HCT116 (cell line): ENCODE data around the gene GH2. TPM values are rescaled to one million over a fixed set of nuclear protein-coding genes. Genes with fewer than 3 reads are reported as not detected.

Experiments
- ATAC-seq: fragments of 200-7000 bp; cut with Tn5 transposase; 2 replicates; pipeline ENCODE4 v1.9.1; 2020; ENCODE audit warnings: mild to moderate bottlenecking, moderate library complexity
- BruUV-seq: library from RNA; stranded (reverse); fragments of 400-500 nt; replicated peaks from 2 replicates; lab custom pipeline; 2021; lab: Mats Ljungman, UMichigan
- CTCF ChIA-PET: fragments of 300-600 bp; sonication (Branson Sonifier 250); formaldehyde crosslinking; loops from one replicate; lab custom pipeline; 2021; ENCODE audit warnings: antibody characterized with exemption; lab: Charles Lee
- POLR2A ChIA-PET: fragments of 300-600, 350-600 bp; sonication (Branson Sonifier 250); formaldehyde crosslinking; loops from one replicate; lab custom pipeline; 2021; ENCODE audit warnings: antibody characterized with exemption; lab: Charles Lee
- RAD21 ChIA-PET, 2 experiments: fragments of 300-600 bp; sonication (Branson Sonifier 250); formaldehyde crosslinking; loops; one replicate each; lab custom pipeline; 2023; ENCODE audit warnings: low total read pairs in 2 of 2; ENCODE audit not compliant: uncharacterized antibody in 2 of 2, unreplicated experiment in 2 of 2, low non-redundant PET in 1 of 2; lab: Charles Lee
- DNase-seq: peaks from one replicate; pipeline ENCODE4 v3.0.0-alpha.2; 2010; ENCODE audit warnings: low read depth, low spot score
- H2AFZ ChIP-seq: fragments of 200-600 bp; shearing (Covaris generic), sonication (generic); 2 replicates; pipeline ENCODE4 v1.6.1; 2017; ENCODE audit warnings: low read depth, mixed run types, mixed read lengths, antibody characterized with exemption, low read length; ENCODE audit not compliant: poor library complexity, severe bottlenecking
- H3K27ac ChIP-seq: 2 replicates; pipeline ENCODE4 v1.5.1; 2012; ENCODE audit warnings: low read depth, low read length
- H3K27me3 ChIP-seq: fragments of 200-600 bp; sonication (generic); 2 replicates; pipeline ENCODE4 v1.6.1; 2016; ENCODE audit warnings: mixed run types, low read length, mixed read lengths; ENCODE audit not compliant: insufficient read depth
- H3K36me3 ChIP-seq, 2 experiments: fragments of 200-500 bp in 1 of 2; fragments of 200-600 bp in 1 of 2; sonication (Bioruptor generic) in 1 of 2; sonication (generic) in 1 of 2; 2 replicates each; pipeline versions ENCODE4 v1.5.1 to v1.6.1; 2014 to 2016; ENCODE audit warnings: low read length in 2 of 2, inconsistent platforms in 1 of 2, mixed read lengths in 1 of 2, mixed run types in 1 of 2; ENCODE audit not compliant: insufficient read depth in 2 of 2, control insufficient read depth in 1 of 2
- H3K4me1 ChIP-seq, 2 experiments: fragments of 200-600 bp in 1 of 2; sonication (generic) in 1 of 2; 2 replicates each; pipeline versions ENCODE4 v1.5.1 to v1.6.1; 2012 to 2017; ENCODE audit warnings: low read length in 2 of 2, inconsistent platforms in 1 of 2, mild to moderate bottlenecking in 1 of 2, mixed read lengths in 1 of 2, mixed run types in 1 of 2, moderate library complexity in 1 of 2; ENCODE audit not compliant: insufficient read depth in 2 of 2, control insufficient read depth in 1 of 2
- H3K4me2 ChIP-seq: fragments of 200-600 bp; sonication (generic); 2 replicates; pipeline ENCODE4 v1.6.1; 2017; ENCODE audit warnings: mixed run types, low read length, mixed read lengths
- H3K4me3 ChIP-seq, 2 experiments: fragments of 200-600 bp in 1 of 2; sonication (generic) in 1 of 2; replicated peaks in 1 of 2; 2 replicates each; pipeline ENCODE4 v1.5.1; 2011 to 2016; ENCODE audit warnings: low read length in 2 of 2, control low read depth in 1 of 2, low read depth in 1 of 2, mild to moderate bottlenecking in 1 of 2, mixed read lengths in 1 of 2, mixed run types in 1 of 2
- H3K79me2 ChIP-seq: fragments of 200-600 bp; sonication (generic); 2 replicates; pipeline ENCODE4 v1.6.1; 2017; ENCODE audit warnings: mild to moderate bottlenecking, mixed run types, low read length, moderate library complexity, mixed read lengths; ENCODE audit not compliant: insufficient read depth
- H3K9ac ChIP-seq: fragments of 200-600 bp; sonication (generic); 2 replicates; pipeline ENCODE4 v1.6.1; 2016; ENCODE audit warnings: low read length, mixed read lengths
- H3K9me2 ChIP-seq: fragments of 200-600 bp; sonication (generic), shearing (Covaris generic); 2 replicates; pipeline ENCODE4 v1.6.1; 2017; ENCODE audit warnings: mixed run types, mild to moderate bottlenecking, moderate library complexity; ENCODE audit not compliant: insufficient read depth
- H3K9me3 ChIP-seq, 2 experiments: fragments of 200-500 bp in 1 of 2; fragments of 200-600 bp in 1 of 2; sonication (Bioruptor generic) in 1 of 2; sonication (generic) in 1 of 2; 2 replicates each; pipeline ENCODE4 v1.6.1; 2014 to 2017; ENCODE audit warnings: low read length in 2 of 2, mixed read lengths in 2 of 2, inconsistent platforms in 1 of 2, low read depth in 1 of 2, mild to moderate bottlenecking in 1 of 2, mixed run types in 1 of 2, moderate library complexity in 1 of 2; ENCODE audit not compliant: control insufficient read depth in 1 of 2, insufficient read depth in 1 of 2
- H4K20me1 ChIP-seq: fragments of 200-600 bp; sonication (generic), shearing (Covaris generic); 2 replicates; pipeline ENCODE4 v1.6.1; 2017; ENCODE audit warnings: mixed run types, mild to moderate bottlenecking, moderate library complexity; ENCODE audit not compliant: insufficient read depth
- CBX3 ChIP-seq: IDR thresholded peaks from 2 replicates; pipeline ENCODE4 v1.6.1; 2012; ENCODE audit warnings: low read depth
- CEBPB ChIP-seq: IDR thresholded peaks from 2 replicates; pipeline ENCODE4 v1.6.1; 2012; ENCODE audit warnings: low read depth
- CTCF ChIP-seq, 3 experiments: fragments of 200-600 bp in 1 of 3; sonication (generic) in 1 of 3; IDR thresholded peaks in 2 of 3; conservative IDR thresholded peaks in 1 of 3; 2 replicates each; pipeline ENCODE4 v1.5.1; 2012 to 2017; ENCODE audit warnings: low read depth in 2 of 3, low read length in 2 of 3, antibody characterized with exemption in 1 of 3, borderline replicate concordance in 1 of 3, control low read depth in 1 of 3, mild to moderate bottlenecking in 1 of 3, mixed read lengths in 1 of 3, mixed run types in 1 of 3, moderate library complexity in 1 of 3; ENCODE audit not compliant: insufficient read depth in 1 of 3
- EGR1 ChIP-seq: IDR thresholded peaks from 2 replicates; pipeline ENCODE4 v1.6.1; 2012; ENCODE audit warnings: low read depth
- ELF1 ChIP-seq: IDR thresholded peaks from 2 replicates; pipeline ENCODE4 v1.6.1; 2012; ENCODE audit warnings: low read depth, borderline replicate concordance
- EZH2 ChIP-seq: fragments of 200-600 bp; sonication (generic); IDR thresholded peaks from 2 replicates; pipeline ENCODE4 v1.6.1; 2017; ENCODE audit warnings: antibody characterized with exemption, mixed run types
- FOSL1 ChIP-seq: IDR thresholded peaks from 2 replicates; pipeline ENCODE4 v1.6.1; 2012; ENCODE audit warnings: low read depth
- JUND ChIP-seq: IDR thresholded peaks from 2 replicates; pipeline ENCODE4 v1.6.1; 2012
- POLR2A ChIP-seq: IDR thresholded peaks from 2 replicates; pipeline ENCODE4 v1.7.0; 2011; ENCODE audit warnings: borderline replicate concordance; ENCODE audit not compliant: insufficient read depth, insufficient read length; ENCODE audit errors: extremely low read depth
- POLR2AphosphoS5 ChIP-seq: IDR thresholded peaks from 2 replicates; pipeline ENCODE4 v1.6.1; 2011; ENCODE audit warnings: mild to moderate bottlenecking, low read depth, low read length, moderate library complexity
- RAD21 ChIP-seq: IDR thresholded peaks from 2 replicates; pipeline ENCODE4 v1.6.1; 2012; ENCODE audit warnings: low read depth, mild to moderate bottlenecking
- SIN3A ChIP-seq: IDR thresholded peaks from 2 replicates; pipeline ENCODE4 v1.6.1; 2012; ENCODE audit warnings: low read depth
- SP1 ChIP-seq: IDR thresholded peaks from 2 replicates; pipeline ENCODE4 v1.6.1; 2012; ENCODE audit warnings: low read depth
- TCF7L2 ChIP-seq: IDR thresholded peaks from 2 replicates; pipeline ENCODE4 v1.7.0; 2011; ENCODE audit warnings: borderline replicate concordance, inconsistent platforms; ENCODE audit not compliant: insufficient read depth, insufficient read length; ENCODE audit errors: extremely low read depth
- YY1 ChIP-seq: IDR thresholded peaks from 2 replicates; pipeline ENCODE4 v1.6.1; 2011; ENCODE audit warnings: low read length, low read depth, moderate library complexity, mild to moderate bottlenecking; ENCODE audit not compliant: insufficient replicate concordance; ENCODE audit errors: extremely low read depth
- ZBTB33 ChIP-seq: IDR thresholded peaks from 2 replicates; pipeline ENCODE4 v1.6.1; 2011; ENCODE audit warnings: mild to moderate bottlenecking, low read length, moderate library complexity; ENCODE audit not compliant: insufficient replicate concordance; ENCODE audit errors: extremely low read depth
- ZFX ChIP-seq: fragments of 450-650 bp; IDR thresholded peaks from 2 replicates; pipeline ENCODE4 v1.6.1; 2017
- ZNF274 ChIP-seq: fragments of 200-500 bp; sonication (Bioruptor generic); IDR thresholded peaks from 2 replicates; pipeline ENCODE4 v1.6.1; 2014; ENCODE audit warnings: mild to moderate bottlenecking, low read depth, low read length, inconsistent platforms
- intact Hi-C: fragments of 100-400 bp; cut with micrococcal nuclease; formaldehyde crosslinking; loops from 2 replicates; pipeline ENCODE4 v1.10.0; 2022
- total RNA-seq: library from RNA; stranded (reverse); gene quantifications from one replicate; pipeline ENCODE4 v1.2.1, GENCODE V29; 2021; ENCODE audit not compliant: unreplicated experiment
- TF ChIP-seq, protein P1 (sequence below): IDR thresholded peaks from 2 replicates; pipeline ENCODE4 v1.6.1; 2012
- TF ChIP-seq, protein P2 (sequence below): IDR thresholded peaks from 2 replicates; pipeline ENCODE4 v1.6.1; 2012

GH2 gene
- total RNA-seq, 1 experiment from 2014 or later = not detected

DNA sequence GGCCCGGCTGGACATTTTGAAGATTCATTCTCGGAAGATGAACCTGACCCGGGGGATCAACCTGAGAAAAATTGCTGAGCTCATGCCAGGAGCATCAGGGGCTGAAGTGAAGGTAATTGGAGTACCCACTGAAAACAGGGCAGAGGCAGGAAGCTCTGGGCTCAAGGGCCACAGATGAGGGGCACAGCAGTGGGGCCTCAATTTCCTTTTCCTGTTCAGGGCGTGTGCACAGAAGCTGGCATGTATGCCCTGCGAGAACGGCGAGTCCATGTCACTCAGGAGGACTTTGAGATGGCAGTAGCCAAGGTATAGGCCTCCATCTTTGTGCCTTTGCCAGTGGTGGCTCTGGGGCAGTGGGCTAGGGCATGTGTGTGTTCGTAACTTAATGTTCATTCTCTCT is 50.2 kb downstream of the GH2 start:
- DNase-seq = no peak
- Histone ChIP-seq H3K4me2 (no peak overlapping the region), H3K9me3 (no peaks in the 10 kb centered on the region), H3K9ac (no peak overlapping the region), H3K27me3 (no peaks in the 10 kb centered on the region), H4K20me1 (no peaks in the 10 kb centered on the region), H3K4me1 (peaks cover 6 to 19% of the 10 kb centered on the region in 2 experiments), H3K9me2 (no peaks in the 10 kb centered on the region), H2AFZ (no peak overlapping the region), H3K4me3 (no peak overlapping the region), H3K79me2 (peaks cover 62% of the 10 kb centered on the region), H3K36me3 (peaks cover 54 to 80% of the 10 kb centered on the region in 2 experiments), H3K27ac (no peak overlapping the region)
- ChIA-PET CTCF (interaction anchor here (1.3 kb wide), 1 partner anchor 12 kb away, joined by 3 read pairs; no protein-coding TSS in a partner anchor), POLR2A (interaction anchor here (0.9 kb wide), 1 partner anchor 9 kb away, joined by 3 read pairs; no protein-coding TSS in a partner anchor), RAD21 (no interaction called here)
- no peak for ATAC-seq
- no TSS peak for BruUV-seq
- TF ChIP-seq POLR2AphosphoS5 = no peak
- no peak for TF ChIP-seq CBX3
- TF ChIP-seq SIN3A = no peak
- no peak for TF ChIP-seq FOSL1
- TF ChIP-seq EGR1 = no peak
- TF ChIP-seq CEBPB = no peak
- no peak for TF ChIP-seq POLR2A
- no peak for TF ChIP-seq ZBTB33
- TF ChIP-seq EZH2 = no peak
- no peak for TF ChIP-seq YY1
- no peak for TF ChIP-seq ZNF274
- TF ChIP-seq, protein P1, sequence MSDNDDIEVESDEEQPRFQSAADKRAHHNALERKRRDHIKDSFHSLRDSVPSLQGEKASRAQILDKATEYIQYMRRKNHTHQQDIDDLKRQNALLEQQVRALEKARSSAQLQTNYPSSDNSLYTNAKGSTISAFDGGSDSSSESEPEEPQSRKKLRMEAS = no peak
- no peak for TF ChIP-seq JUND
- no peak for TF ChIP-seq SP1
- TF ChIP-seq CTCF (IDR thresholded peaks at IDR 0.05 in 2 of 3, conservative IDR thresholded peaks at IDR 0.05 in 1 of 3; ENCODE audit: borderline replicate concordance in 1 of 3, insufficient read depth in 1 of 3, low read depth in 2 of 3, low read length in 2 of 3) = no peak
- TF ChIP-seq TCF7L2 = no peak
- TF ChIP-seq ELF1 = no peak
- no peak for TF ChIP-seq ZFX
- TF ChIP-seq, protein P2, sequence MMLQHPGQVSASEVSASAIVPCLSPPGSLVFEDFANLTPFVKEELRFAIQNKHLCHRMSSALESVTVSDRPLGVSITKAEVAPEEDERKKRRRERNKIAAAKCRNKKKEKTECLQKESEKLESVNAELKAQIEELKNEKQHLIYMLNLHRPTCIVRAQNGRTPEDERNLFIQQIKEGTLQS = no peak
- TF ChIP-seq RAD21 = no peak
- intact Hi-C loops = no loop called here
